ENCODE measurements around the gene GEMIN4. TPM values are rescaled to one million over a fixed set of nuclear protein-coding genes. Genes with fewer than 3 reads are reported as not detected.

GEMIN4 gene
- total and polyA plus RNA-seq, 2 of the 8 experiments (the other 6 are each of a cell fraction or from before 2014, with no cell fraction given) = 32.1 to 51.9 TPM

GRCh38 chr17:746783-747629 is 5.1 kb downstream of the GEMIN4 start (continued):
- TF ChIP-seq CHD7 (IDR thresholded peaks at IDR 0.05; ENCODE audit: insufficient replicate concordance, low read length) = no peak
- TF ChIP-seq KDM4A (IDR thresholded peaks at IDR 0.05; ENCODE audit: low read depth, low read length, severe bottlenecking) = no peak
- no peak for TF ChIP-seq CBX5 (IDR thresholded peaks at IDR 0.05; ENCODE audit: low read depth, low read length)
- no peak for TF ChIP-seq MAX (IDR thresholded peaks at IDR 0.05)
- no peak for TF ChIP-seq CBX8 (IDR thresholded peaks at IDR 0.05; ENCODE audit: borderline replicate concordance, low read depth, low read length)
- no peak for TF ChIP-seq NANOG (IDR thresholded peaks at IDR 0.05; ENCODE audit: insufficient read depth, low read depth, low read length, poor library complexity, severe bottlenecking)
- TF ChIP-seq YY1 (IDR thresholded peaks at IDR 0.05; ENCODE audit: low read depth, low read length) = no peak
- no peak for TF ChIP-seq SIX5 (IDR thresholded peaks at IDR 0.05; ENCODE audit: low read depth, low read length)
- no peak for TF ChIP-seq POLR2AphosphoS5 (IDR thresholded peaks at IDR 0.05; ENCODE audit: low read depth, low read length)
- TF ChIP-seq RFX5 (IDR thresholded peaks at IDR 0.05; ENCODE audit: borderline replicate concordance, low read depth, low read length) = no peak
